Measurements from ENCODE around the gene CNN2. TPM values are rescaled to one million over a fixed set of nuclear protein-coding genes. Genes with fewer than 3 reads are reported as not detected.

Gene CNN2
- total and polyA plus RNA-seq, 9 of the 15 experiments (the other 6 are each of a cell fraction or from before 2014, with no cell fraction given), result 12.1 to 174 (median 52.7) TPM

GRCh38 chr19:1054102-1055027 lies 28.0 kb downstream of the CNN2 start (continued):
- TF ChIP-seq SFPQ (IDR thresholded peaks at IDR 0.05; ENCODE audit: low read depth, low read length) (no peak), ZNF311 (CRISPR knock-in tag; IDR thresholded peaks at IDR 0.05) (no peak), ZNF140 (CRISPR knock-in tag; IDR thresholded peaks at IDR 0.05) (no peak), ZNF740 (CRISPR knock-in tag; IDR thresholded peaks at IDR 0.05) (no peak), ZNF740 (tag; IDR thresholded peaks at IDR 0.05) (no peak), ZNF766 (CRISPR knock-in tag; conservative IDR thresholded peaks at IDR 0.05) (no peak), FOXJ3 (CRISPR knock-in tag; IDR thresholded peaks at IDR 0.05) (no peak), SAP30 (IDR thresholded peaks at IDR 0.05; ENCODE audit: borderline replicate concordance, insufficient read depth, low read depth, low read length, poor library complexity, severe bottlenecking) (no peak), NFRKB (IDR thresholded peaks at IDR 0.05; ENCODE audit: low read depth) (no peak), ZSCAN32 (CRISPR knock-in tag; IDR thresholded peaks at IDR 0.05) (no peak), POLR2G (IDR thresholded peaks at IDR 0.05; ENCODE audit: low read depth, low read length) (peak; percentile 12), ZNF586 (CRISPR knock-in tag; conservative IDR thresholded peaks at IDR 0.05) (no peak), BCOR (IDR thresholded peaks at IDR 0.05) (peak; percentile 83), ZBTB5 (IDR thresholded peaks at IDR 0.05) (no peak), ATF2 (CRISPR knock-in tag; IDR thresholded peaks at IDR 0.05) (no peak), ZNF79 (CRISPR knock-in tag; IDR thresholded peaks at IDR 0.05; ENCODE audit: low read depth) (no peak), PTBP1 (IDR thresholded peaks at IDR 0.05; ENCODE audit: low read depth, low read length) (peak; percentile 96)
- TF ChIP-seq, protein P1, sequence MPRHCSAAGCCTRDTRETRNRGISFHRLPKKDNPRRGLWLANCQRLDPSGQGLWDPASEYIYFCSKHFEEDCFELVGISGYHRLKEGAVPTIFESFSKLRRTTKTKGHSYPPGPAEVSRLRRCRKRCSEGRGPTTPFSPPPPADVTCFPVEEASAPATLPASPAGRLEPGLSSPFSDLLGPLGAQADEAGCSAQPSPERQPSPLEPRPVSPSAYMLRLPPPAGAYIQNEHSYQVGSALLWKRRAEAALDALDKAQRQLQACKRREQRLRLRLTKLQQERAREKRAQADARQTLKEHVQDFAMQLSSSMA (CRISPR knock-in tag; IDR thresholded peaks at IDR 0.05), result no peak
- TF ChIP-seq, protein P2, sequence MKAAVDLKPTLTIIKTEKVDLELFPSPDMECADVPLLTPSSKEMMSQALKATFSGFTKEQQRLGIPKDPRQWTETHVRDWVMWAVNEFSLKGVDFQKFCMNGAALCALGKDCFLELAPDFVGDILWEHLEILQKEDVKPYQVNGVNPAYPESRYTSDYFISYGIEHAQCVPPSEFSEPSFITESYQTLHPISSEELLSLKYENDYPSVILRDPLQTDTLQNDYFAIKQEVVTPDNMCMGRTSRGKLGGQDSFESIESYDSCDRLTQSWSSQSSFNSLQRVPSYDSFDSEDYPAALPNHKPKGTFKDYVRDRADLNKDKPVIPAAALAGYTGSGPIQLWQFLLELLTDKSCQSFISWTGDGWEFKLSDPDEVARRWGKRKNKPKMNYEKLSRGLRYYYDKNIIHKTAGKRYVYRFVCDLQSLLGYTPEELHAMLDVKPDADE (conservative IDR thresholded peaks at IDR 0.05; ENCODE audit: control insufficient read depth, low read depth, low read length), result no peak
